Measurements from ENCODE around the gene EFS.
"Not testable (repeated sequence)": the region's sequence is repeated elsewhere in the genome, so short reads cannot be mapped to it uniquely, and the experiment has no call there.

The EFS gene

GRCh38 chr14:23386266-23386657, 21.3 kb upstream of the EFS start:
- H3K36me3 ChIP-seq (ENCODE audit: control insufficient read depth in 2 of 2, insufficient read depth in 2 of 2, low read length in 2 of 2); H3K27me3 ChIP-seq (ENCODE audit: control insufficient read depth in 2 of 2, insufficient read depth in 2 of 2, low read length in 2 of 2): not testable (repeated sequence)

GRCh38 chr14:23385642-23386265, 20.8 kb upstream of the EFS start:
- no peaks in the 10 kb centered on the region for H3K27me3 ChIP-seq (ENCODE audit: control insufficient read depth in 2 of 2, insufficient read depth in 2 of 2, low read length in 2 of 2)
- no peaks in the 10 kb centered on the region for H3K4me1 ChIP-seq (ENCODE audit: control insufficient read depth in 2 of 2, insufficient read depth in 2 of 2, low read length in 2 of 2)
- no peaks in the 10 kb centered on the region for H3K36me3 ChIP-seq (ENCODE audit: control insufficient read depth in 2 of 2, insufficient read depth in 2 of 2, low read length in 2 of 2)
- H3K9me3 ChIP-seq (ENCODE audit: control insufficient read depth in 2 of 2, low read length in 2 of 2), result no peaks in the 10 kb centered on the region
- H3K9ac ChIP-seq (ENCODE audit: low read depth in 1 of 2, low read length in 2 of 2), result no peak overlapping the region
- no peak overlapping the region for H3K4me3 ChIP-seq (ENCODE audit: low read length in 2 of 2)
- no peak overlapping the region for H3K27ac ChIP-seq (ENCODE audit: low read depth in 2 of 2, low read length in 2 of 2)

More at GRCh38 chr14:23386266-23386657, 21.3 kb upstream of the EFS start:
- not testable (repeated sequence) for H3K9ac ChIP-seq (ENCODE audit: low read depth in 1 of 2, low read length in 2 of 2); H3K9me3 ChIP-seq (ENCODE audit: control insufficient read depth in 2 of 2, low read length in 2 of 2); H3K4me3 ChIP-seq (ENCODE audit: low read length in 2 of 2); H3K27ac ChIP-seq (ENCODE audit: low read depth in 2 of 2, low read length in 2 of 2); H3K4me1 ChIP-seq (ENCODE audit: control insufficient read depth in 2 of 2, insufficient read depth in 2 of 2, low read length in 2 of 2)

GRCh38 chr14:23385244-23385641, 20.3 kb upstream of the EFS start:
- no peak overlapping the region for H3K27ac ChIP-seq (ENCODE audit: low read depth in 2 of 2, low read length in 2 of 2)
- H3K27me3 ChIP-seq (ENCODE audit: control insufficient read depth in 2 of 2, insufficient read depth in 2 of 2, low read length in 2 of 2), result no peaks in the 10 kb centered on the region
- H3K9ac ChIP-seq (ENCODE audit: low read depth in 1 of 2, low read length in 2 of 2), result no peak overlapping the region
- no peaks in the 10 kb centered on the region for H3K9me3 ChIP-seq (ENCODE audit: control insufficient read depth in 2 of 2, low read length in 2 of 2)
- no peaks in the 10 kb centered on the region for H3K36me3 ChIP-seq (ENCODE audit: control insufficient read depth in 2 of 2, insufficient read depth in 2 of 2, low read length in 2 of 2)
- H3K4me3 ChIP-seq (ENCODE audit: low read length in 2 of 2), result no peak overlapping the region
- peaks cover 0 to 3% of the 10 kb centered on the region in 2 donors for H3K4me1 ChIP-seq (ENCODE audit: control insufficient read depth in 2 of 2, insufficient read depth in 2 of 2, low read length in 2 of 2)

GRCh38 chr14:23384364-23385080, 19.6 kb upstream of the EFS start:
- Histone ChIP-seq H3K36me3 (ENCODE audit: control insufficient read depth in 2 of 2, insufficient read depth in 2 of 2, low read length in 2 of 2) (no peaks in the 10 kb centered on the region), H3K9me3 (ENCODE audit: control insufficient read depth in 2 of 2, low read length in 2 of 2) (no peaks in the 10 kb centered on the region), H3K27ac (ENCODE audit: low read depth in 2 of 2, low read length in 2 of 2) (no peak overlapping the region), H3K4me1 (ENCODE audit: control insufficient read depth in 2 of 2, insufficient read depth in 2 of 2, low read length in 2 of 2) (peaks cover 0 to 4% of the 10 kb centered on the region in 2 donors), H3K9ac (ENCODE audit: low read depth in 1 of 2, low read length in 2 of 2) (no peak overlapping the region), H3K27me3 (ENCODE audit: control insufficient read depth in 2 of 2, insufficient read depth in 2 of 2, low read length in 2 of 2) (peaks cover 0 to 3% of the 10 kb centered on the region in 2 donors), H3K4me3 (ENCODE audit: low read length in 2 of 2) (no peak overlapping the region)

- no peak overlapping the region for H3K27ac ChIP-seq (ENCODE audit: low read depth in 2 of 2, low read length in 2 of 2)
- H3K4me1 ChIP-seq (ENCODE audit: control insufficient read depth in 2 of 2, insufficient read depth in 2 of 2, low read length in 2 of 2), result peaks cover 0 to 4% of the 10 kb centered on the region in 2 donors
- H3K4me3 ChIP-seq (ENCODE audit: low read length in 2 of 2), result no peak overlapping the region
- H3K36me3 ChIP-seq (ENCODE audit: control insufficient read depth in 2 of 2, insufficient read depth in 2 of 2, low read length in 2 of 2), result no peaks in the 10 kb centered on the region
- no peaks in the 10 kb centered on the region for H3K9me3 ChIP-seq (ENCODE audit: control insufficient read depth in 2 of 2, low read length in 2 of 2)
- H3K9ac ChIP-seq (ENCODE audit: low read depth in 1 of 2, low read length in 2 of 2), result no peak overlapping the region
- H3K27me3 ChIP-seq (ENCODE audit: control insufficient read depth in 2 of 2, insufficient read depth in 2 of 2, low read length in 2 of 2), result peaks cover 0 to 3% of the 10 kb centered on the region in 2 donors
Observed at GRCh38 chr14:23382731-23383440, 17.9 kb upstream of the EFS start.

- peaks cover 0 to 3% of the 10 kb centered on the region in 2 donors for H3K27me3 ChIP-seq (ENCODE audit: control insufficient read depth in 2 of 2, insufficient read depth in 2 of 2, low read length in 2 of 2)
- no peaks in the 10 kb centered on the region for H3K36me3 ChIP-seq (ENCODE audit: control insufficient read depth in 2 of 2, insufficient read depth in 2 of 2, low read length in 2 of 2)
- no peak overlapping the region for H3K27ac ChIP-seq (ENCODE audit: low read depth in 2 of 2, low read length in 2 of 2)
Observed at GRCh38 chr14:23382276-23382675, 17.3 kb upstream of the EFS start.

GRCh38 chr14:23381871-23382270, 16.9 kb upstream of the EFS start:
- Histone ChIP-seq H3K27ac (ENCODE audit: low read depth in 2 of 2, low read length in 2 of 2) (no peak overlapping the region), H3K9me3 (ENCODE audit: control insufficient read depth in 2 of 2, low read length in 2 of 2) (no peaks in the 10 kb centered on the region), H3K9ac (ENCODE audit: low read depth in 1 of 2, low read length in 2 of 2) (no peak overlapping the region), H3K27me3 (ENCODE audit: control insufficient read depth in 2 of 2, insufficient read depth in 2 of 2, low read length in 2 of 2) (peaks cover 0 to 3% of the 10 kb centered on the region in 2 donors), H3K36me3 (ENCODE audit: control insufficient read depth in 2 of 2, insufficient read depth in 2 of 2, low read length in 2 of 2) (no peaks in the 10 kb centered on the region), H3K4me3 (ENCODE audit: low read length in 2 of 2) (no peak overlapping the region), H3K4me1 (ENCODE audit: control insufficient read depth in 2 of 2, insufficient read depth in 2 of 2, low read length in 2 of 2) (peaks cover 0 to 4% of the 10 kb centered on the region in 2 donors)

More at GRCh38 chr14:23382276-23382675, 17.3 kb upstream of the EFS start:
- no peak overlapping the region for H3K9ac ChIP-seq (ENCODE audit: low read depth in 1 of 2, low read length in 2 of 2)
- peaks cover 0 to 4% of the 10 kb centered on the region in 2 donors for H3K4me1 ChIP-seq (ENCODE audit: control insufficient read depth in 2 of 2, insufficient read depth in 2 of 2, low read length in 2 of 2)
- no peak overlapping the region for H3K4me3 ChIP-seq (ENCODE audit: low read length in 2 of 2)
- no peaks in the 10 kb centered on the region for H3K9me3 ChIP-seq (ENCODE audit: control insufficient read depth in 2 of 2, low read length in 2 of 2)

GRCh38 chr14:23380976-23381375, 16.0 kb upstream of the EFS start:
- no peak overlapping the region for H3K9ac ChIP-seq (ENCODE audit: low read depth in 1 of 2, low read length in 2 of 2)
- no peaks in the 10 kb centered on the region for H3K9me3 ChIP-seq (ENCODE audit: control insufficient read depth in 2 of 2, low read length in 2 of 2)
- H3K36me3 ChIP-seq (ENCODE audit: control insufficient read depth in 2 of 2, insufficient read depth in 2 of 2, low read length in 2 of 2), result no peaks in the 10 kb centered on the region
- peaks cover 0 to 4% of the 10 kb centered on the region in 2 donors for H3K4me1 ChIP-seq (ENCODE audit: control insufficient read depth in 2 of 2, insufficient read depth in 2 of 2, low read length in 2 of 2)
- no peak overlapping the region for H3K4me3 ChIP-seq (ENCODE audit: low read length in 2 of 2)
- no peak overlapping the region for H3K27ac ChIP-seq (ENCODE audit: low read depth in 2 of 2, low read length in 2 of 2)
- H3K27me3 ChIP-seq (ENCODE audit: control insufficient read depth in 2 of 2, insufficient read depth in 2 of 2, low read length in 2 of 2), result peaks cover 0 to 3% of the 10 kb centered on the region in 2 donors

- H3K27me3 ChIP-seq (ENCODE audit: control insufficient read depth in 2 of 2, insufficient read depth in 2 of 2, low read length in 2 of 2), result peaks cover 0 to 3% of the 10 kb centered on the region in 2 donors
- no peaks in the 10 kb centered on the region for H3K9me3 ChIP-seq (ENCODE audit: control insufficient read depth in 2 of 2, low read length in 2 of 2)
- peaks cover 0 to 4% of the 10 kb centered on the region in 2 donors for H3K4me1 ChIP-seq (ENCODE audit: control insufficient read depth in 2 of 2, insufficient read depth in 2 of 2, low read length in 2 of 2)
- no peak overlapping the region for H3K4me3 ChIP-seq (ENCODE audit: low read length in 2 of 2)
- no peaks in the 10 kb centered on the region for H3K36me3 ChIP-seq (ENCODE audit: control insufficient read depth in 2 of 2, insufficient read depth in 2 of 2, low read length in 2 of 2)
- H3K27ac ChIP-seq (ENCODE audit: low read depth in 2 of 2, low read length in 2 of 2), result no peak overlapping the region
- no peak overlapping the region for H3K9ac ChIP-seq (ENCODE audit: low read depth in 1 of 2, low read length in 2 of 2)
Observed at GRCh38 chr14:23380197-23380914, 15.4 kb upstream of the EFS start.

Measured in mucosa of rectum (tissue), 2 donors.